ENCODE results near the gene NEK4.

NEK4 gene

GRCh38 chr3:52682016-52682415 lies 88.7 kb downstream of the NEK4 start:
- H3K9me3 ChIP-seq (ENCODE audit: insufficient read depth, low read length), result no peaks in the 10 kb centered on the region
- H3K4me1 ChIP-seq (ENCODE audit: low read length), result peaks cover 38% of the 10 kb centered on the region
- H3K36me3 ChIP-seq (replicated peaks; ENCODE audit: low read depth, low read length), result peaks cover 40% of the 10 kb centered on the region
- no peaks in the 10 kb centered on the region for H3K27me3 ChIP-seq (ENCODE audit: low read depth, low read length)
- H4K20me1 ChIP-seq (ENCODE audit: insufficient read depth, low read length), result 0 out of 2 replicates have a peak, but pooled peaks cover 1% of the 10 kb centered on the region
- TF ChIP-seq EZH2phosphoT487 (IDR thresholded peaks at IDR 0.05; ENCODE audit: low read depth) (no peak), CTCF (IDR thresholded peaks at IDR 0.05; ENCODE audit: low read depth, low read length) (peak; percentile 49)
- H2AFZ ChIP-seq (ENCODE audit: low read depth, low read length), result no peak overlapping the region
- peak overlapping the region; percentile 15 for H3K4me3 ChIP-seq (ENCODE audit: low read length)
- peak overlapping the region; percentile 77 for H3K27ac ChIP-seq (ENCODE audit: low read length)
- H3K9ac ChIP-seq (ENCODE audit: low read length), result peak overlapping the region; percentile 35
- H3K79me2 ChIP-seq (ENCODE audit: low read length), result peaks cover 76% of the 10 kb centered on the region
- H3K4me2 ChIP-seq (ENCODE audit: low read length), result peak overlapping the region; percentile 67

DNA sequence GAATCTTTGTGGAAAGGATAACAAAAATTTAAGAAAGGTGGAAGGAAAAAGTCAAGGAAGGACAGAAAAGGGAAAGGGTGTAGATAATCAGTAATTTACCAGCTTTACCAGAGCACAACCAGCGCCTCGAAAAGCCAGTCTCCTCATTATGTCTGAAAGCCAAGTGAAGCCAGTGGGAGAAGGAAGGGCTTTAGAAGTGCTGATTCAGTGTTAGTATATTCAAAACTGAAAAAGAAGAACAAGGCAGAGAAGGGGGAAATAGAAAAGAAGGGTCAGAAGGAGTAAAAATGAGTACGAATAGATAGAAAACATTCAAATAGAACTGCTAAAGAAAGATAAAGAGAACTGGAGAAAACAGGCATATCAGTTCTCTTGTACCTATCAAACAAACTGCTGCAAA lies 89.1 kb downstream of the NEK4 start:
- Histone ChIP-seq H2AFZ (ENCODE audit: low read depth, low read length) (no peak overlapping the region), H3K27ac (ENCODE audit: low read length) (peak overlapping the region; percentile 77), H3K4me3 (ENCODE audit: low read length) (peak overlapping the region; percentile 15), H3K27me3 (ENCODE audit: low read depth, low read length) (no peaks in the 10 kb centered on the region), H3K9me3 (ENCODE audit: insufficient read depth, low read length) (no peaks in the 10 kb centered on the region), H3K4me2 (ENCODE audit: low read length) (peak overlapping the region; percentile 67), H3K4me1 (ENCODE audit: low read length) (peaks cover 33% of the 10 kb centered on the region), H3K9ac (ENCODE audit: low read length) (peak overlapping the region; percentile 35), H3K79me2 (ENCODE audit: low read length) (peaks cover 71% of the 10 kb centered on the region), H4K20me1 (ENCODE audit: insufficient read depth, low read length) (no peaks in the 10 kb centered on the region), H3K36me3 (replicated peaks; ENCODE audit: low read depth, low read length) (peaks cover 36% of the 10 kb centered on the region)
- TF ChIP-seq CTCF (IDR thresholded peaks at IDR 0.05; ENCODE audit: low read depth, low read length) (no peak), EZH2phosphoT487 (IDR thresholded peaks at IDR 0.05; ENCODE audit: low read depth) (no peak)

- peaks cover 38% of the 10 kb centered on the region for H3K36me3 ChIP-seq (replicated peaks; ENCODE audit: low read depth, low read length)
- H3K27ac ChIP-seq (ENCODE audit: low read length), result no peak overlapping the region
- peaks cover 54% of the 10 kb centered on the region for H3K79me2 ChIP-seq (ENCODE audit: low read length)
Measured at GRCh38 chr3:52679811-52680210, 90.9 kb downstream of the NEK4 start.

DNA sequence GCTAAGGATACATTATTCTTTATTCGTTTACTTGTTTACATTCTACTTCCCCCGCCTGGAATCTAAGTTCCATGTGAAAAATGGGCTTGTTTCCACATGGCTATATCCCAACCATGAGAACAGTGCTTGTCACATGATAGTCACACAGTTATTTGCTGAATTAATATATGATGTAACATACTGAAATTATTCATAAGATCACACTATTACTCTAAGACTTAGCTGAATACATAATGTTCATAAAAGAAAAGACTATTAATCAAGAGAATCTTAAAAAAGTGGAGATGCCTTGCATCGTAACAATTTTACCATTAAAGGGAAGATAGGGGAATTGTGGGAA lies 91.6 kb downstream of the NEK4 start:
- peaks cover 38% of the 10 kb centered on the region for H3K36me3 ChIP-seq (replicated peaks; ENCODE audit: low read depth, low read length)
- no peak overlapping the region for H3K27ac ChIP-seq (ENCODE audit: low read length)
- H3K27me3 ChIP-seq (ENCODE audit: low read depth, low read length), result no peaks in the 10 kb centered on the region
- H2AFZ ChIP-seq (ENCODE audit: low read depth, low read length), result no peak overlapping the region
- H3K4me1 ChIP-seq (ENCODE audit: low read length), result peaks cover 27% of the 10 kb centered on the region
- peaks cover 48% of the 10 kb centered on the region for H3K79me2 ChIP-seq (ENCODE audit: low read length)
- no peaks in the 10 kb centered on the region for H3K9me3 ChIP-seq (ENCODE audit: insufficient read depth, low read length)
- no peak overlapping the region for H3K4me3 ChIP-seq (ENCODE audit: low read length)
- no peak for TF ChIP-seq EZH2phosphoT487 (IDR thresholded peaks at IDR 0.05; ENCODE audit: low read depth)
- no peak for TF ChIP-seq CTCF (IDR thresholded peaks at IDR 0.05; ENCODE audit: low read depth, low read length)
- no peak overlapping the region for H3K4me2 ChIP-seq (ENCODE audit: low read length)
- H3K9ac ChIP-seq (ENCODE audit: low read length), result no peak overlapping the region
- H4K20me1 ChIP-seq (ENCODE audit: insufficient read depth, low read length), result no peaks in the 10 kb centered on the region

More at GRCh38 chr3:52679811-52680210, 90.9 kb downstream of the NEK4 start:
- H3K4me3 ChIP-seq (ENCODE audit: low read length), result no peak overlapping the region
- H2AFZ ChIP-seq (ENCODE audit: low read depth, low read length), result no peak overlapping the region
- peaks cover 33% of the 10 kb centered on the region for H3K4me1 ChIP-seq (ENCODE audit: low read length)
- no peaks in the 10 kb centered on the region for H3K27me3 ChIP-seq (ENCODE audit: low read depth, low read length)
- no peak overlapping the region for H3K4me2 ChIP-seq (ENCODE audit: low read length)
- H3K9me3 ChIP-seq (ENCODE audit: insufficient read depth, low read length), result no peaks in the 10 kb centered on the region
- H4K20me1 ChIP-seq (ENCODE audit: insufficient read depth, low read length), result no peaks in the 10 kb centered on the region
- no peak for TF ChIP-seq CTCF (IDR thresholded peaks at IDR 0.05; ENCODE audit: low read depth, low read length)
- no peak for TF ChIP-seq EZH2phosphoT487 (IDR thresholded peaks at IDR 0.05; ENCODE audit: low read depth)
- H3K9ac ChIP-seq (ENCODE audit: low read length), result no peak overlapping the region
